AG04450 (cell line): ENCODE results near the gene KY. TPM values are rescaled to one million over a fixed set of nuclear protein-coding genes. Genes with fewer than 3 reads are reported as not detected.

ENCODE experiments used
- CTCF ChIA-PET: fragments of 300-600, 350-600 bp; formaldehyde crosslinking; extraction: SDS; loops from one replicate; lab custom pipeline; 2022; ENCODE audit warnings: antibody characterized with exemption, inconsistent platforms; lab: Charles Lee
- POLR2A ChIA-PET: fragments of 350-600 bp; formaldehyde crosslinking; extraction: SDS; loops from one replicate; lab custom pipeline; 2021; ENCODE audit warnings: antibody characterized with exemption, inconsistent platforms; lab: Yijun Ruan, JAX
- DNase-seq: peaks from one replicate; pipeline ENCODE4 v3.0.0-alpha.2; 2011; ENCODE audit warnings: low read depth, low spot score
- H3K27ac ChIP-seq: one replicate; pipeline ENCODE4 v1.5.1; 2012; ENCODE audit warnings: low read depth, low read length, control low read depth
- H3K27me3 ChIP-seq: one replicate; pipeline ENCODE4 v1.6.0; 2012; ENCODE audit warnings: low read length; ENCODE audit not compliant: control insufficient read depth, insufficient read depth
- H3K4me3 ChIP-seq: 2 replicates; pipeline ENCODE4 v1.5.1; 2011; ENCODE audit warnings: mild to moderate bottlenecking, low read depth, low read length, control low read depth
- H3K9me3 ChIP-seq: 2 replicates; pipeline ENCODE4 v1.5.1; 2012; ENCODE audit warnings: low read length; ENCODE audit not compliant: control insufficient read depth, insufficient read depth
- polyA plus RNA-seq: library from polyadenylated mRNA; depleted of rRNA; stranded (reverse); fragments of >200 nt; gene quantifications from 2 replicates; pipeline ENCODE4 v1.2.3, GENCODE V29; 2011
- TF ChIP-seq, protein P1 (sequence below): IDR thresholded peaks from 2 replicates; pipeline ENCODE4 v1.5.1; 2011; ENCODE audit warnings: low read depth, low read length, control low read depth, inconsistent platforms

Gene KY
- polyA plus RNA-seq, 1 experiment = 0.04 TPM

- no peak overlapping the region for H3K4me3 ChIP-seq
- TF ChIP-seq, protein P1, sequence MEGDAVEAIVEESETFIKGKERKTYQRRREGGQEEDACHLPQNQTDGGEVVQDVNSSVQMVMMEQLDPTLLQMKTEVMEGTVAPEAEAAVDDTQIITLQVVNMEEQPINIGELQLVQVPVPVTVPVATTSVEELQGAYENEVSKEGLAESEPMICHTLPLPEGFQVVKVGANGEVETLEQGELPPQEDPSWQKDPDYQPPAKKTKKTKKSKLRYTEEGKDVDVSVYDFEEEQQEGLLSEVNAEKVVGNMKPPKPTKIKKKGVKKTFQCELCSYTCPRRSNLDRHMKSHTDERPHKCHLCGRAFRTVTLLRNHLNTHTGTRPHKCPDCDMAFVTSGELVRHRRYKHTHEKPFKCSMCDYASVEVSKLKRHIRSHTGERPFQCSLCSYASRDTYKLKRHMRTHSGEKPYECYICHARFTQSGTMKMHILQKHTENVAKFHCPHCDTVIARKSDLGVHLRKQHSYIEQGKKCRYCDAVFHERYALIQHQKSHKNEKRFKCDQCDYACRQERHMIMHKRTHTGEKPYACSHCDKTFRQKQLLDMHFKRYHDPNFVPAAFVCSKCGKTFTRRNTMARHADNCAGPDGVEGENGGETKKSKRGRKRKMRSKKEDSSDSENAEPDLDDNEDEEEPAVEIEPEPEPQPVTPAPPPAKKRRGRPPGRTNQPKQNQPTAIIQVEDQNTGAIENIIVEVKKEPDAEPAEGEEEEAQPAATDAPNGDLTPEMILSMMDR = no peak
- CTCF ChIA-PET = interaction anchor here (1.6 to 7.2 kb wide), 3 partner anchors 18 to 135 kb away, joined by 3 to 38 read pairs (median 5); no protein-coding TSS in a partner anchor
- no peaks in the 10 kb centered on the region for H3K27me3 ChIP-seq
- H3K9me3 ChIP-seq = no peaks in the 10 kb centered on the region
- POLR2A ChIA-PET = no interaction called here
- H3K27ac ChIP-seq = no peak overlapping the region
- DNase-seq = no peak
Observed at GRCh38 chr3:134619884-134620445, 30.9 kb downstream of the KY start.

DNA sequence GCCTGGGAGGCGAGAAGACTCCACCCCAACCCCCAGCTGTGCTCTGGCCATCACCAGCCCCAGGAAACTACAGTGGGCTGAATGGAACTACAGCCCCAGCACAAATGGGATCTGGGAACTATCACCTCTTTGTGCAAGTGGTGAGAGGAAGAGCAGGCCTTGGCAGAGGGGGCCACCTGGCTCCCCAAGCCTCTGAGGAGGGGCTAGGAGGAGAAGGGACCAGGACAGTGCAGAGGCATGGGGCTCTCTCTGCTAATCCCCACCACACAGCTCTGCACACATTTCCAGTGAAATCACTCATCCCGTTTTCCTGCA lies 31.6 kb downstream of the KY start:
- H3K27me3 ChIP-seq = no peaks in the 10 kb centered on the region
- ChIA-PET POLR2A (no interaction called here), CTCF (interaction anchor here (1.3 to 7.2 kb wide), 3 partner anchors 17 to 175 kb away, joined by 3 to 38 read pairs (median 4); partner anchors contain the start of gene EPHB1)
- TF ChIP-seq, protein P1 = no peak
- no peak overlapping the region for H3K4me3 ChIP-seq
- DNase-seq = no peak
- H3K9me3 ChIP-seq = no peaks in the 10 kb centered on the region
- H3K27ac ChIP-seq = no peak overlapping the region

DNA sequence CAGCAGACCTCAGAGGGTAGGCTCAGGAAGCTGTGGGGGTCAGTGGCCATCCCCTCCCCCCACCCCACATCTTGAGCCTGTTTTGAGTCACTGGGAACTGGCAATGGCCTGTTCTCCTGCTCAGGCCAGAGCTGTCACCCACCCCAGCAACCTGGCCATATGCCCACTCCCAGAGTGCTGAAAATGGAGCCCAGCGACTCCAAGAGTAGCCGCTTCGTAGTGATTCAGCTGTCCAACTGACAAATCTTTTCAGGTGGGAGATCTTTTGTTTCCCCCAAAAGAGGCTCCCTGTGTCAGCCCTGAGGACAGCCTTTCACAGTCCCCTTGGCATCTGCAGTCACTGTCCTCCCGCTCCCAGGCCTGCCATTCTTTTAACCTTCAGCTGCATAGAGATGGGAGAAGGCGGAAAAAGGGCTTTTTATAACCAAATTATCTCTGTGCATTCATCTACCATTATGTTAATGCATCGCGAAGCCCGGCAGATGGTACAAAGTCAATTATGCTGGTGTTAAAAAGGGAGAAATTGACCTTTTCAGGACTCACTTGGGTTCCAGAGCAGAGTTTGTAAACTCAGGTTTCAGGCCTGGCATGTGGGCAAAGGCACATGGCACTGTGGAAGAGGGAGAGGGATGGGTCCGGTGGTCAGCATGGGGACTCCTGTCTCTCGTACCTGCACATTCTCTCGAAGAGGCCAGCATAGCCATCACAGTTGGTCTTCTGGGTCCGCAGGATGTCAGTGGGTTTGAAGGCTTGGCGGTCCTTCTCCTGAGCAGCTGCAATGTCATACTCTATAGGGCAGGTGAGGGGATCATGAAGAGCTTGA lies 32.1 kb downstream of the KY start:
- H3K27me3 ChIP-seq = no peaks in the 10 kb centered on the region
- ChIA-PET CTCF (interaction anchor here (1.3 to 7.2 kb wide), 3 partner anchors 17 to 176 kb away, joined by 3 to 38 read pairs (median 4); partner anchors contain the start of gene EPHB1), POLR2A (no interaction called here)
- DNase-seq = no peak
- no peaks in the 10 kb centered on the region for H3K9me3 ChIP-seq
- H3K27ac ChIP-seq = no peak overlapping the region
- H3K4me3 ChIP-seq = no peak overlapping the region
- TF ChIP-seq, protein P1 = no peak

DNA sequence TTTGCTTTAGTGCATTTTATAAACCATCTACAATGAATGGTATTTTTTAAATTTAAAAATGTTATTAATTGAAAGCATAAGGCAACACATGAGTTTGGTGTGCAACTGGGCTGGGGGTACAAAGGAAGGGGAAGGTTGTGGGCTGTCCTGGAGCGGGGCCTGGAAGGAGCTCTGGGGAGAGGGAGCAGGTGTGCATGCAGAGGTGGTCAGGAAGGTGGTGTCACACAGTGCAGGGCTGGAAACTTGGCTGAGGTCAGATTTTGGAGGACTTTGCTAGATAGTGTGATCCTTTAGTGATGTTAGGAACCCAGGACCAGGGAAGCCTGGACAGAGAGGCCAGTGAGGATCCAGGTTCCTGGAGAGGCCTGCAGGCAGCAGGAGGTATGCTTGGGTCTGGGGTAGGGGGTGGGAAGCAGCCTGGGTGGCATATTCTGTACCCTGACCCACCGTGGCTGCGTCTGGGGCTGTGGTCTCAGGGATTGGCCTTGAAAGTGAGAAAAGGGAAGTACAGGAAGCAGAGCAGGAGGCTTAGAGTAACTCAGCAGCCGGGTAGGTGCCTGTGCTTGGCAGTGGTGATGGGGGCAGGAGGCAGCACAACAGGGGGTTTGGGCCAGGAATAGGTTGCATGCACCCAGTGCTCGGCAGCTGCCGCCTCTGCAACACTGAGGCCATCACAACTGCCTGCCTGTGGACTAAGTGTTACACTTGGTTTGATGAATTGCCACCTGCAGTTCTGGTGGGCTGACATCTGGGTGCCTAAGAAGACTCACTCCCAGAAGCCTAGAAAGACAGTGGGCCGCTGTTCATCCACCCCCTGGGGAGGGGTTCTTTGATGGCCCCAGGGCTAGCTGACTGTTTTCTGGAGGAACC lies 33.0 kb downstream of the KY start:
- peaks cover 5% of the 10 kb centered on the region for H3K27me3 ChIP-seq
- no peaks in the 10 kb centered on the region for H3K9me3 ChIP-seq
- no peak for DNase-seq
- POLR2A ChIA-PET = no interaction called here
- no peak overlapping the region for H3K27ac ChIP-seq
- CTCF ChIA-PET = interaction anchor here (1.2 to 3.2 kb wide), 3 partner anchors 23 to 177 kb away, joined by 4 to 17 read pairs (median 5); partner anchors contain the start of gene EPHB1
- TF ChIP-seq, protein P1 = no peak
- H3K4me3 ChIP-seq = no peak overlapping the region
